MCF 10A (cell line): ENCODE results near the gene P4HA1. TPM values are rescaled to one million over a fixed set of nuclear protein-coding genes. Genes with fewer than 3 reads are reported as not detected.
"Not testable (repeated sequence)": the region's sequence is repeated elsewhere in the genome, so short reads cannot be mapped to it uniquely, and the experiment has no call there.

Experiments
- BruUV-seq: library from RNA; stranded (reverse); fragments of 400-500 nt; replicated peaks from 2 replicates; lab custom pipeline; 2021; lab: Mats Ljungman, UMichigan
- CTCF ChIA-PET: fragments of 300-600 bp; sonication (Branson Sonifier 250); formaldehyde crosslinking; extraction: SDS; loops from one replicate; lab custom pipeline; 2021; ENCODE audit warnings: antibody characterized with exemption, inconsistent platforms; lab: Yijun Ruan, JAX
- POLR2A ChIA-PET: fragments of 300-600, 350-650 bp; sonication (Branson Sonifier 250); formaldehyde crosslinking; extraction: SDS; loops from one replicate; lab custom pipeline; 2020; ENCODE audit warnings: antibody characterized with exemption, inconsistent platforms; lab: Yijun Ruan, JAX
- DNase-seq: peaks from one replicate; pipeline ENCODE4 v3.0.0-alpha.2; 2018; ENCODE audit not compliant: unreplicated experiment
- H3K27ac Mint-ChIP-seq: one replicate; pipeline ENCODE4 v1.8.0; 2022; ENCODE audit warnings: mild to moderate bottlenecking, low read depth, mixed read lengths; ENCODE audit not compliant: unreplicated experiment
- H3K27me3 Mint-ChIP-seq: one replicate; pipeline ENCODE4 v1.8.0; 2022; ENCODE audit warnings: mixed read lengths; ENCODE audit not compliant: insufficient read depth, unreplicated experiment
- H3K36me3 Mint-ChIP-seq: one replicate; pipeline ENCODE4 v1.8.0; 2022; ENCODE audit warnings: mild to moderate bottlenecking, moderate library complexity, mixed read lengths; ENCODE audit not compliant: insufficient read depth, unreplicated experiment
- H3K4me1 Mint-ChIP-seq: one replicate; pipeline ENCODE4 v1.8.0; 2022; ENCODE audit warnings: mixed read lengths; ENCODE audit not compliant: insufficient read depth, unreplicated experiment
- H3K4me3 Mint-ChIP-seq: one replicate; pipeline ENCODE4 v1.8.0; 2022; ENCODE audit warnings: mild to moderate bottlenecking, moderate library complexity, mixed read lengths; ENCODE audit not compliant: unreplicated experiment
- H3K9me3 Mint-ChIP-seq: one replicate; pipeline ENCODE4 v1.8.0; 2022; ENCODE audit warnings: mixed read lengths; ENCODE audit not compliant: unreplicated experiment
- intact Hi-C: fragments of 100-400 bp; cut with micrococcal nuclease; formaldehyde crosslinking; loops from 2 replicates; pipeline ENCODE4 v1.14.1; 2022
- total RNA-seq: library from RNA; stranded (reverse); gene quantifications from 2 replicates; pipeline ENCODE4 v1.2.3, GENCODE V29; 2022
- TF ChIP-seq, protein P1 (sequence below): fragments of 200-600 bp; IDR thresholded peaks from one replicate; pipeline ENCODE4 v1.8.0; 2022; ENCODE audit warnings: antibody characterized with exemption, mild to moderate bottlenecking; ENCODE audit not compliant: unreplicated experiment

The P4HA1 gene
- total RNA-seq, 1 experiment from 2014 or later = 23.9 TPM

DNA sequence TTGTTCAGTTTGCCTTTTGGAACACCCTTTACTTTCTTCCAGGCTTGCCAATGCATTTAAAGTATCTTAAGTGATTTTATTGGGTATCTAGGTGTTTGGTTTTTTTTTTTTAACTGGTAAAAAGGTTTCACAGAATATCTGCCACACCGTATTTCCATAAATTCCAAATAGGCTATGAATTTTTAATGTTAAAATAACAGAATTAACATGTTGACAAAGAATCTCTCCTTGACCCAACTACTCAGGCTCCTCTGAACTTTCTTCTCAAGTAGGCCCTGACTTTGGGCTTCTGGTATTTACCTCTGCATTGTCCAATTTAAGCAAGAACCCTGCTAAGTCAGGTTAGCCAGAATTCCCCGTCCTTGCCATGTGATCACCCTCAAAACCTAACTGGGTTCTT is 80.9 kb downstream of the P4HA1 start:
- H3K27ac Mint-ChIP-seq = no peak overlapping the region

DNA sequence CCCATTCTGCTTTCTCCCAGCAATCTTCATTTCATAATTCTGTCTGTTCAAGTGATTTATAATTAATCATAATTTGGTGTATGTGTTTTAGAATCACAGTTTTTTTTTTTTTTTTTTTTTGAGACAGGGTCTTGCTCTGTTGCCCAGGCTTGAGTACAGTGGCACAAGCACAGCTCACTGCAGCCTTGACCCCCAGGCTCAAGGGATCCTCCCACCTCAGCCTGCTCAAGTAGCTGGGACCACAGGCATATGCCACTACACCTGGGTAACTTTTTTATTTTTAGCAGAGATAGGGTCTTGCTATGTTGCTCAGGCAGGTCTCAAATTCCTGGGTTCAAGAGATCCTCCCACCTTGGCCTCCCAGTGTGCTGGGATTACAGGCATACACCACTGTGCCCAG is 92.8 kb downstream of the P4HA1 start:
- H3K4me1 Mint-ChIP-seq = no peaks in the 10 kb centered on the region
- no peaks in the 10 kb centered on the region for H3K9me3 Mint-ChIP-seq
- DNase-seq = no peak
- CTCF ChIA-PET = no interaction called here
- no TSS peak for BruUV-seq
- TF ChIP-seq, protein P1, sequence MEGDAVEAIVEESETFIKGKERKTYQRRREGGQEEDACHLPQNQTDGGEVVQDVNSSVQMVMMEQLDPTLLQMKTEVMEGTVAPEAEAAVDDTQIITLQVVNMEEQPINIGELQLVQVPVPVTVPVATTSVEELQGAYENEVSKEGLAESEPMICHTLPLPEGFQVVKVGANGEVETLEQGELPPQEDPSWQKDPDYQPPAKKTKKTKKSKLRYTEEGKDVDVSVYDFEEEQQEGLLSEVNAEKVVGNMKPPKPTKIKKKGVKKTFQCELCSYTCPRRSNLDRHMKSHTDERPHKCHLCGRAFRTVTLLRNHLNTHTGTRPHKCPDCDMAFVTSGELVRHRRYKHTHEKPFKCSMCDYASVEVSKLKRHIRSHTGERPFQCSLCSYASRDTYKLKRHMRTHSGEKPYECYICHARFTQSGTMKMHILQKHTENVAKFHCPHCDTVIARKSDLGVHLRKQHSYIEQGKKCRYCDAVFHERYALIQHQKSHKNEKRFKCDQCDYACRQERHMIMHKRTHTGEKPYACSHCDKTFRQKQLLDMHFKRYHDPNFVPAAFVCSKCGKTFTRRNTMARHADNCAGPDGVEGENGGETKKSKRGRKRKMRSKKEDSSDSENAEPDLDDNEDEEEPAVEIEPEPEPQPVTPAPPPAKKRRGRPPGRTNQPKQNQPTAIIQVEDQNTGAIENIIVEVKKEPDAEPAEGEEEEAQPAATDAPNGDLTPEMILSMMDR = no peak
- intact Hi-C loops = no loop called here
- peaks cover 27% of the 10 kb centered on the region for H3K36me3 Mint-ChIP-seq
- no peaks in the 10 kb centered on the region for H3K27me3 Mint-ChIP-seq
- H3K27ac Mint-ChIP-seq = no peak overlapping the region
- POLR2A ChIA-PET = no interaction called here
- H3K4me3 Mint-ChIP-seq = no peak overlapping the region

More for the DNA sequence above, 80.9 kb downstream of the P4HA1 start:
- intact Hi-C loops = no loop called here
- Mint-ChIP-seq H3K27me3 (no peaks in the 10 kb centered on the region), H3K9me3 (no peaks in the 10 kb centered on the region), H3K36me3 (peaks cover 63% of the 10 kb centered on the region), H3K4me1 (no peaks in the 10 kb centered on the region), H3K4me3 (no peak overlapping the region)
- CTCF ChIA-PET = no interaction called here
- POLR2A ChIA-PET = no interaction called here
- no peak for DNase-seq
- no TSS peak for BruUV-seq
- TF ChIP-seq, protein P1 = no peak

DNA sequence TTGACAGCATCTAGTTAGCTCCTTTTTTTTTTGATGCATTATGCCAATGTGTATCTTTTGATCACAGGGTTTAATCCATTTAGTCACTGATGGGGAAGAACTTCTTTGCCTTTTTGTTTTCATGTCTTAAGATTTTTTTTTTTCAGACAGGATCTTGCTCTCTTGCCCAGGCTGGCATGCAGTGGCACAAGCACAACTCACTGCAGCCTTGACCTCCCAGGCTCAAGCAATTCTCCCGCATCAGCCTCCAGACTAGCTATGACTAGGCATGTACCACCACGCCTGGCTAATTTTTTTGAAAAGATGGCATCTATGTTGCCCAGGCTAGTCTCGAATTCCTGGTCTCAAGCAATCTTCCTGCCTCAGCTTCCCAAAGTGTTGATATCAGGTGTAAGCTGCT is 95.7 kb downstream of the P4HA1 start:
- POLR2A ChIA-PET = interaction anchor here (0.9 kb wide), 1 partner anchor 10 kb away, joined by 3 read pairs; no protein-coding TSS in a partner anchor
- intact Hi-C loops = no loop called here

DNA sequence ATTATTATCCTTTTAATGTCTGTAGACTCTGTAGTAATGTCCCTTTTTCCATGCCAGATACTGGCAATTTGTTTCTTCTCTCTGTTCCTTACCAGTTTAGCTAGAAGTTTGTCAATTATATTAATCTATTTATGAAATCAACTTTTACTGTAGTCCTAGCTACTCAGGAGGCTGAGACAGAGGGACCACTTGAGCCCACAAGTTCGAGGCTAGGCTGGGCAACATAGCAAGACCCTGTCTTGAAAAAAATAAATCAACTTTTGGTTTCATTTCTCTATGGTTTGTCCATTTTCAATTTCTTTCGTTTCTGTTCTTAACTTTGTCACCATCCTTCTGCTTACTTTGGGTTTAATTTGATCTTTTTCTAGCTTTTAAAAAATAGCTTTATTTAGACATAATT is 99.6 kb downstream of the P4HA1 start:
- Mint-ChIP-seq H3K9me3 (no peaks in the 10 kb centered on the region), H3K27ac (no peak overlapping the region), H3K27me3 (no peaks in the 10 kb centered on the region), H3K4me1 (no peaks in the 10 kb centered on the region), H3K36me3 (peaks cover 4% of the 10 kb centered on the region), H3K4me3 (no peak overlapping the region)
- no TSS peak for BruUV-seq
- TF ChIP-seq, protein P1 = no peak
- intact Hi-C loops = no loop called here
- no peak for DNase-seq
- ChIA-PET POLR2A (interaction anchor here (1.5 kb wide), 1 partner anchor 9 kb away, joined by 5 read pairs; no protein-coding TSS in a partner anchor), CTCF (interaction anchor here (0.6 to 0.7 kb wide), 2 partner anchors 103 to 304 kb away, joined by 3 read pairs; no protein-coding TSS in a partner anchor)

More for the DNA sequence above, 95.7 kb downstream of the P4HA1 start:
- H3K9me3 Mint-ChIP-seq = no peaks in the 10 kb centered on the region
- H3K4me3 Mint-ChIP-seq = no peak overlapping the region
- no peak overlapping the region for H3K27ac Mint-ChIP-seq
- no peak for DNase-seq
- BruUV-seq = no TSS peak
- no peaks in the 10 kb centered on the region for H3K4me1 Mint-ChIP-seq
- CTCF ChIA-PET = interaction anchor here (0.5 kb wide), 1 partner anchor 32 kb away, joined by 3 read pairs; no protein-coding TSS in a partner anchor
- peaks cover 23% of the 10 kb centered on the region for H3K36me3 Mint-ChIP-seq
- TF ChIP-seq, protein P1 = no peak
- H3K27me3 Mint-ChIP-seq = no peaks in the 10 kb centered on the region

DNA sequence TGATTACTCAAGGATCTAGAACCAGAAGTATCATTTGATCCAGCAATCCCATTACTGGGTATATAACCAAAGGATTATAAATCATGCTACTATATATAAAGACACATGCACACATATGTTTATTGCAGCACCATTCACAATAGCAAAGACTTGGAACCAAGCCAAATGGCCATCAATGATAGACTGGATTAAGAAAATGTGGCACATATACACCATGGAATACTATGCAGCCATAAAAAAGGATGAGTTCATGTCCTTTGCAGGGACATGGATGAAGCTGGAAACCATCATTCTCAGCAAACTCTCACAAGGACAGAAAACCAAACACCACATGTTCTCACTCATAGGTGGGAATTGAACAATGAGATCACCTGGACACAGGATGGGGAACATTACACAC is 101.2 kb downstream of the P4HA1 start:
- H3K4me1 Mint-ChIP-seq, BruUV-seq, H3K27me3 Mint-ChIP-seq, CTCF ChIA-PET, H3K4me3 Mint-ChIP-seq, intact Hi-C loops, H3K9me3 Mint-ChIP-seq, H3K27ac Mint-ChIP-seq, H3K36me3 Mint-ChIP-seq, POLR2A ChIA-PET, DNase-seq: not testable (repeated sequence)

DNA sequence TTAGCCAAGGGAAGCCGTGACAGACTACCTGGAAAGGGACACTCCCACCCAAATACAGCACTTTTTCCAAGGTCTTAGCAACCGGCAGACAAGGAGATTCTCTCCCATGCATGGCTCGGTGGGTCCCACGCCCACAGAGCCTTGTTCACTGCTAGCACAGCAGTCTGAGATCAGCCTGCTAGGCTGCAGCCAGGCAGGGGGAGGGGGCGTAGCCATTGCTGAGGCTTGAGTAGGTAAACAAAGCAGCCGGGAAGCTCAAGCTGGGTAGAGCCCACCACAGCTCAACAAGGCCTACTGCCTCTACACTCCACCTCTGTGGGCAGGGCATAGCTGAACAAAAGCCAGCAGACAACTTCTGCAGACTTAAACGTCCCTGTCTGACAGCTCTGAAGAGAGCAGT is 106.9 kb downstream of the P4HA1 start:
- CTCF ChIA-PET, H3K4me1 Mint-ChIP-seq, H3K27me3 Mint-ChIP-seq, DNase-seq, H3K4me3 Mint-ChIP-seq, H3K36me3 Mint-ChIP-seq, POLR2A ChIA-PET, intact Hi-C loops, BruUV-seq, H3K9me3 Mint-ChIP-seq, H3K27ac Mint-ChIP-seq: not testable (repeated sequence)
